Measurements from ENCODE around the gene SFT2D1.
"Not testable (repeated sequence)": the region's sequence is repeated elsewhere in the genome, so short reads cannot be mapped to it uniquely, and the experiment has no call there.

SFT2D1 gene

DNA sequence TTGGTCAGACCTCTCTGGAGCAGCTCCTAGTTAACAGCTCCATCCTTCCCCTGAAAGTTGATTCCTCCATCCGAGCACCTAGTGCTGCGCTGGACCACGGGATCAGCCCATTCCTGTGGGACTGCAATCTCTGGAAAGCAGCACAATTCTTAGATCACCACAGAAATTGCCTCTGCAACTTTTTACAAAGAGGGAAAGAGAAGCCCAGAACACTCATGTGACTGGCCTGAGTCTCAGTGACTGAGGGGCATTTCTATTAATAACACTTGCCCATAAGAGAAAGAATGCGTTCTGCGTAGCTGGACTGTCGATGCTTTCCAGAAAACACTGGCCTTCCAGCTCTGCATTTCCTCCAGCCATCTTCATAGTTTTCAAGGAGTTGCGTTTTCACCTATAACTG, 22.1 kb upstream of the SFT2D1 start:
- DNase-seq (ENCODE audit: low read depth in 2 of 2), result no peak

GRCh38 chr6:166362427-166362826, 20.1 kb upstream of the SFT2D1 start:
- DNase-seq (ENCODE audit: low read depth in 2 of 2), result not testable (repeated sequence)

- no peak for DNase-seq (ENCODE audit: low read depth in 2 of 2)
Observed at GRCh38 chr6:166361077-166361429, 18.7 kb upstream of the SFT2D1 start.

GRCh38 chr6:166360243-166361076, 18.1 kb upstream of the SFT2D1 start:
- no peak for DNase-seq (ENCODE audit: low read depth in 2 of 2)

DNA sequence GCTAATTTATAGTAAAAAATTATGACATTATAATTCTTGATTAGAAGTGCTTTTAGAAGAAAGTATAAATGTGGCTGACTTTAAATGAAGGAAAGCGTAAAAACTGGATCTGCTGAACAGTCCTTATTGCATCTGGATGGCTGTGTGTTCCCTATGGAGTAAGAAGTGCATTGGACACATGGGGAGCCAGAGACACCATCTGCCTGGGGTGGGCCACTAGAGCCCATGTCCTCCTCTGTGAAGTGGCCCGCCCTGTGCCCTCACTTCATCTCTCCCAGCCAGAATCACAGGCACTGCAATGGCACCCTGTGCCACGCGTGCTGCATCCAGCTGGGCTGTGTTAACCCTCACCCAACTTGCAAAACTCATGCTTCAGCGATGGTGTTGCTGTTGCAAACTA, 13.2 kb upstream of the SFT2D1 start:
- no peak for DNase-seq (ENCODE audit: low read depth in 2 of 2)

- DNase-seq (ENCODE audit: low read depth in 2 of 2), result no peak
Observed at GRCh38 chr6:166354965-166355364, 12.6 kb upstream of the SFT2D1 start.

DNA sequence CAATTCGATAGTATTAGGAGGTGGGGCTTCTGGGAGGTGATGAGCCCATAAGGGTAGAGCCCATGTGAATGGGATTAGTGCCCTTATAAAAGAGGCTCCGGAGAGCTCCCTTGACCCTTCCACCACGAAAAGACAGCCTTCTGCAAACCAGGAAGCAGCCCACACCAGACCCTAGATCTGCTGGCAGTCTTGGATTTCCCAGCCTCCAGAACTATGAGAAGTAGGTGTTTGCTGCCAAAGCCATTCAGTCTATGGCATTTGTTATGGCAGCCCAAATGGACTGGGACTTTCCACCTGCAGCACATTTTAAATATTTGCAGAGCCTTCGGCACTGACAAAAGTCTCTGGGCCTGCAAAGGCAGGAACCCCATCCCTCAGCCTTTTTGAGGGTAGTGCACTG, 11.8 kb upstream of the SFT2D1 start:
- DNase-seq (ENCODE audit: low read depth in 2 of 2), result no peak

DNA sequence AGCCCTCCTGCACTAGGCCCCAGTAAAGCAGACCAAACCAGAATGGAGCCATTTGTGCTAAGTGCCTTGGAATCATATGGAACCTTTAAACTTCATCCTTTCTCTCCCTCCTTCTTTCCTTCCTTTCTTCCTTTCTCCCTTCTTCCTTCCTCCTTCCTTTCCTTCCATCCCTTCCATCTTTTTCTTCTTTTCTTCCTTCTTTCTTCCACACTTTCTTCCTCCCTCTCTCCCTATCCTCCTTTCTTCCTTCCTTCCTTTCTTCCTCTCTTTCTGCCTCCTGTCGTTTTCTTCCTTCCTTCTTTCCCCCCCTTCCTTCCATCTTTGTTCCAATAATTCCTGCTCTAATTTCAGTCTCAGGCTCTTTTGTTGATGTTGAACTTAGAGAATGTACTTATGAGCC, 11.2 kb upstream of the SFT2D1 start:
- DNase-seq (ENCODE audit: low read depth in 2 of 2), result no peak

DNA sequence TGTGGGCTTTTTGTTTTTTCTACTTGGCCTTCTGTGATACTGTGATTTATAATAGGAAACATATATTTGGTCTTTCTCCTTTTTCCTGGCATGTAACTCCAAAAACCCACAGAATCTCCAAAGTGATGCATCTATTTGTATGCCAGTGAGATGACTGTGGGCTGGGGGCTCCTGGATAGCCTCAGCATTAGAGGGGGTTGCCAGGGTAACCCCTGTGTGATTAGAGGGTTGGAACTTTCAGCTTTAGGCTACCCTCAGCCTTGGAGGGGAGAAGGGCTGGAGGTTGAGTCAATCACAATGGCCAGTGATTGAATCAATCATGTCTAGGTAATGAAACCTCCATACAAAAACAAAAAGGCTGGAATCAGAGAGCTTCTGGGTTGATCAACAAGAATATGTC, 10.6 kb upstream of the SFT2D1 start:
- DNase-seq (ENCODE audit: low read depth in 2 of 2), result no peak

- DNase-seq (ENCODE audit: low read depth in 2 of 2), result no peak
Observed at GRCh38 chr6:166351715-166352285, 9.5 kb upstream of the SFT2D1 start.

- DNase-seq (ENCODE audit: low read depth in 2 of 2), result no peak
Observed at GRCh38 chr6:166348305-166348949, 6.1 kb upstream of the SFT2D1 start.

DNA sequence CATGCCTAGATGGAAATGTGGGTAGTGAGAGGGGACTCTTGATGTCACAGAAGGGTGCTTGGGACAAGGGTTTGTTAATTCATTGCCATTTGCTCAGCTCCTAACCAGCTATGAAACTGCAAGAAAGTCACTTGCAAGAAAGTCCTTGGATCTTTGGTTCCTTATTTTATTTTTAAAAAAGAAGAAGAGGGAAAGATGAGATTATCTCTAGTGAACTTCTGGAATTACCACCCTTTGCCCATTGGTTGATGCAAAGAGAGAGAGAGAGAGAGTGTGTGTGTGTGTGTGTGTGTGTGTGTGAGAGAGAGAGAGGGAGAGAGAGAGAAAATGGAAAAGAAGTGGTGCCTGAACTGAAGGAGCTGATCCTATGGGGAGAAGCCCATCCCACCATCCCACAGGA, 4.6 kb upstream of the SFT2D1 start:
- no peak for DNase-seq (ENCODE audit: low read depth in 2 of 2)

DNA sequence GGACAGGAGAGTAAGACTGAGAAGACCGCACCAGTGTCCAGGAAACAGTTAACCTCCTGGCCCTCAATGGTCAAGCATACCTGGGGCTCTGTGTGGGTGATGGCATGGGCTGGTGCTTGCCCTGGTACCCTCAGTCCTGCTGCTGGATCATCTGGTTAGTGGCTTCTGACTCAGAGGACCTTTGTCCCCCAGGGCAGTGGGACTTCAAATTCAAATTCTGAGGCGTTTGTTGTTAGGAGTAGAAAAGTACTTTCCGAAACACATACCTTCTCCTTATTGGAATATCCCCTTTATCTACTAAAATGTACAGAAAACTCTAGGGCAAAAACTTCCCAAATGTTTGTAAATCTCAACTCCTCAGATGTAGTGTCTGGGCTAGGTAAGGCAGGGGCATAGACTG, 4.1 kb upstream of the SFT2D1 start:
- DNase-seq (ENCODE audit: low read depth in 2 of 2), result no peak

DNA sequence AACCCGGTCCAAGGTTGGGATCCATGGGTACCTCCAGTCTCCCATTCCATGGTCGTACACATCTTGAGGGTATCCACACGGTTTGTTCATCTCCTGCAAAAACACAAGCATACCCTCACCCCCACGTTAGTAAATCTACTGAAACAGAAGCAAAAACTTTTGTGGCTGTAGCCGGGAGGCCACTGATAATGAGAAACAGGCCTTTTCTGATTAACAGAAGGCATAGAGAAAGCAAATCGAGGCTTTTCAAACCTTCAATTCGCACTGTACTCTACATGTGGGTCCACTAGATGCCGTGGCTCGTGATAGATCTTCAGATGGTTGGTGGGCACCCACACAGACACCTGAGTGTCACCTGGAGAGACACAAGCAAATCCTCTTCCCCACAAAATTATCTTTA, 3.3 kb upstream of the SFT2D1 start:
- DNase-seq (ENCODE audit: low read depth in 2 of 2), result not testable (repeated sequence)

GRCh38 chr6:166344921-166345320, 2.6 kb upstream of the SFT2D1 start:
- DNase-seq (ENCODE audit: low read depth in 2 of 2), result not testable (repeated sequence)

GRCh38 chr6:166344240-166344639, 1.9 kb upstream of the SFT2D1 start:
- DNase-seq (ENCODE audit: low read depth in 2 of 2), result no peak

GRCh38 chr6:166343150-166343487, 774 bp upstream of the SFT2D1 start:
- no peak for DNase-seq (ENCODE audit: low read depth in 2 of 2)

DNA sequence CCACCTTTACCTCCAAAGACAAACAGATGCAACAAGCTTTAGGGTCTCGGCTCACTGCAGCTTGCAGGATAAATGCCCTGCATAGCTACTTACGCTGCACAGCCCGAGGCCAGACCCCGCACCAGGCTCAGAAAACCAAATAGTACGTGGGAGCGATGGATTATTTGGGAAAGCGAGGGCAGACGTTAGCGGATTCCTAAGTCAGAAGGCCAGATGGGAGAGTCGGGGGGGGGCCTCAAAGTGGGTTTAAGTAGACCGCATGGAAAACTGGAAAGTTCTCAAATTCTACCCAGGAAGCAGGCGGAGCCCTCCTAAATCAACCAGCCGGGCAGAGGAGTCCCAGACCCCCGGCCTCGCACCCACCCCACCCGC, 382 bp downstream of the SFT2D1 start:
- DNase-seq (ENCODE audit: low read depth in 2 of 2), result no peak

- no peak for DNase-seq (ENCODE audit: low read depth in 2 of 2)
Observed at GRCh38 chr6:166341464-166341863, 881 bp downstream of the SFT2D1 start.

DNA sequence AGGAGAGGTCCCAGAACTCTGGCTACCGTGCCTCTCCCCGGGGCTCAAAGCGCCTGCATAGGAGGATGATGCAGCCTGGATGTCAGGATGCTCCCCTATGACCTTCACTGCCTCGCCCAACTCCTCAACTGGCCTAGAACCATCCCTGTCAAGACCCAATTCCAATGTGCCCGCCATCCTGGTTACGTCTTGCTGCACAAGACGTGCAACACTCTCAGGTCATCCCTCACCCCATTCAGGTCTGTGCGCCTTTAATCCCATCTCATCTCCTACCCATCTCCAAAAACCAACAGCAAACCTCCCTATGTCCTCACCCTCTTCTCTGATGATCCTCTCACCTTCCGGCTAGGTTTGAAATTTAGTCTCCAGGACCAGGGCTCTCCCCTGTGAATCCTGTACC, 3.5 kb downstream of the SFT2D1 start:
- DNase-seq (ENCODE audit: low read depth in 2 of 2), result no peak

DNA sequence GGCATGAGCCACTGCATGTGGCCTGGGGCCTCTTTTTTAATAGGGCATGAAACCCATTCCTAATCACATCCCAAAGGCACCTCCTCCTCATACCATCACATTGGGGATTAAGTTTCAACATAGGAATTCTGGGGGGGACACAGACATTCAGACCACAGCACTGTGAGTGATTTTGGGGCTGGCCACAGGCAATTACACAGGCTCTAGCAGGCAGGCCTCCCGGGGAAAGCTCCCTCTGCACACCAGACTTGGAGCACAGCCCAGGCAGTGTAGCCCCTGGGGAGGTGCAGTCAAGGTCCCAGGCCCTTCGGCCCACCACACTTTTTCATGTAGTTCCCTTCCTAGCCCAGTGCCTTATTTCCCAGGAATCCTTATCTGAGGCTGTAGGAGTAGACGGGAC, 5.5 kb downstream of the SFT2D1 start:
- DNase-seq (ENCODE audit: low read depth in 2 of 2), result no peak

- DNase-seq (ENCODE audit: low read depth in 2 of 2), result no peak
Observed at GRCh38 chr6:166335378-166336302, 6.7 kb downstream of the SFT2D1 start.

Measured in activated CD4-positive, alpha-beta T cell treated with anti-CD3 and anti-CD28 coated beads for 24 hours (primary cell).